HCT116 (cell line): ENCODE data around the gene ORC3. TPM values are rescaled to one million over a fixed set of nuclear protein-coding genes. Genes with fewer than 3 reads are reported as not detected.
"Not testable (repeated sequence)": the region's sequence is repeated elsewhere in the genome, so short reads cannot be mapped to it uniquely, and the experiment has no call there.

Experiments
- ATAC-seq: fragments of 200-7000 bp; cut with Tn5 transposase; 2 replicates; pipeline ENCODE4 v1.9.1; 2020; ENCODE audit warnings: mild to moderate bottlenecking, moderate library complexity
- BruUV-seq: library from RNA; stranded (reverse); fragments of 400-500 nt; replicated peaks from 2 replicates; lab custom pipeline; 2021; lab: Mats Ljungman, UMichigan
- CTCF ChIA-PET: fragments of 300-600 bp; sonication (Branson Sonifier 250); formaldehyde crosslinking; loops from one replicate; lab custom pipeline; 2021; ENCODE audit warnings: antibody characterized with exemption; lab: Charles Lee
- POLR2A ChIA-PET: fragments of 300-600, 350-600 bp; sonication (Branson Sonifier 250); formaldehyde crosslinking; loops from one replicate; lab custom pipeline; 2021; ENCODE audit warnings: antibody characterized with exemption; lab: Charles Lee
- RAD21 ChIA-PET, 2 experiments: fragments of 300-600 bp; sonication (Branson Sonifier 250); formaldehyde crosslinking; loops; one replicate each; lab custom pipeline; 2023; ENCODE audit warnings: low total read pairs in 2 of 2; ENCODE audit not compliant: uncharacterized antibody in 2 of 2, unreplicated experiment in 2 of 2, low non-redundant PET in 1 of 2; lab: Charles Lee
- DNase-seq: peaks from one replicate; pipeline ENCODE4 v3.0.0-alpha.2; 2010; ENCODE audit warnings: low read depth, low spot score
- H2AFZ ChIP-seq: fragments of 200-600 bp; shearing (Covaris generic), sonication (generic); 2 replicates; pipeline ENCODE4 v1.6.1; 2017; ENCODE audit warnings: low read depth, mixed run types, mixed read lengths, antibody characterized with exemption, low read length; ENCODE audit not compliant: poor library complexity, severe bottlenecking
- H3K27ac ChIP-seq: 2 replicates; pipeline ENCODE4 v1.5.1; 2012; ENCODE audit warnings: low read depth, low read length
- H3K27me3 ChIP-seq: fragments of 200-600 bp; sonication (generic); 2 replicates; pipeline ENCODE4 v1.6.1; 2016; ENCODE audit warnings: mixed run types, low read length, mixed read lengths; ENCODE audit not compliant: insufficient read depth
- H3K36me3 ChIP-seq, 2 experiments: fragments of 200-500 bp in 1 of 2; fragments of 200-600 bp in 1 of 2; sonication (Bioruptor generic) in 1 of 2; sonication (generic) in 1 of 2; 2 replicates each; pipeline versions ENCODE4 v1.5.1 to v1.6.1; 2014 to 2016; ENCODE audit warnings: low read length in 2 of 2, inconsistent platforms in 1 of 2, mixed read lengths in 1 of 2, mixed run types in 1 of 2; ENCODE audit not compliant: insufficient read depth in 2 of 2, control insufficient read depth in 1 of 2
- H3K4me1 ChIP-seq, 2 experiments: fragments of 200-600 bp in 1 of 2; sonication (generic) in 1 of 2; 2 replicates each; pipeline versions ENCODE4 v1.5.1 to v1.6.1; 2012 to 2017; ENCODE audit warnings: low read length in 2 of 2, inconsistent platforms in 1 of 2, mild to moderate bottlenecking in 1 of 2, mixed read lengths in 1 of 2, mixed run types in 1 of 2, moderate library complexity in 1 of 2; ENCODE audit not compliant: insufficient read depth in 2 of 2, control insufficient read depth in 1 of 2
- H3K4me2 ChIP-seq: fragments of 200-600 bp; sonication (generic); 2 replicates; pipeline ENCODE4 v1.6.1; 2017; ENCODE audit warnings: mixed run types, low read length, mixed read lengths
- H3K4me3 ChIP-seq, 2 experiments: fragments of 200-600 bp in 1 of 2; sonication (generic) in 1 of 2; replicated peaks in 1 of 2; 2 replicates each; pipeline ENCODE4 v1.5.1; 2011 to 2016; ENCODE audit warnings: low read length in 2 of 2, control low read depth in 1 of 2, low read depth in 1 of 2, mild to moderate bottlenecking in 1 of 2, mixed read lengths in 1 of 2, mixed run types in 1 of 2
- H3K79me2 ChIP-seq: fragments of 200-600 bp; sonication (generic); 2 replicates; pipeline ENCODE4 v1.6.1; 2017; ENCODE audit warnings: mild to moderate bottlenecking, mixed run types, low read length, moderate library complexity, mixed read lengths; ENCODE audit not compliant: insufficient read depth
- H3K9ac ChIP-seq: fragments of 200-600 bp; sonication (generic); 2 replicates; pipeline ENCODE4 v1.6.1; 2016; ENCODE audit warnings: low read length, mixed read lengths
- H3K9me2 ChIP-seq: fragments of 200-600 bp; sonication (generic), shearing (Covaris generic); 2 replicates; pipeline ENCODE4 v1.6.1; 2017; ENCODE audit warnings: mixed run types, mild to moderate bottlenecking, moderate library complexity; ENCODE audit not compliant: insufficient read depth
- H3K9me3 ChIP-seq, 2 experiments: fragments of 200-500 bp in 1 of 2; fragments of 200-600 bp in 1 of 2; sonication (Bioruptor generic) in 1 of 2; sonication (generic) in 1 of 2; 2 replicates each; pipeline ENCODE4 v1.6.1; 2014 to 2017; ENCODE audit warnings: low read length in 2 of 2, mixed read lengths in 2 of 2, inconsistent platforms in 1 of 2, low read depth in 1 of 2, mild to moderate bottlenecking in 1 of 2, mixed run types in 1 of 2, moderate library complexity in 1 of 2; ENCODE audit not compliant: control insufficient read depth in 1 of 2, insufficient read depth in 1 of 2
- H4K20me1 ChIP-seq: fragments of 200-600 bp; sonication (generic), shearing (Covaris generic); 2 replicates; pipeline ENCODE4 v1.6.1; 2017; ENCODE audit warnings: mixed run types, mild to moderate bottlenecking, moderate library complexity; ENCODE audit not compliant: insufficient read depth
- CEBPB ChIP-seq: IDR thresholded peaks from 2 replicates; pipeline ENCODE4 v1.6.1; 2012; ENCODE audit warnings: low read depth
- intact Hi-C: fragments of 100-400 bp; cut with micrococcal nuclease; formaldehyde crosslinking; loops from 2 replicates; pipeline ENCODE4 v1.10.0; 2022
- total RNA-seq: library from RNA; stranded (reverse); gene quantifications from one replicate; pipeline ENCODE4 v1.2.1, GENCODE V29; 2021; ENCODE audit not compliant: unreplicated experiment

Gene ORC3
- total RNA-seq, 1 experiment from 2014 or later = 34.2 TPM

- CTCF ChIA-PET, POLR2A ChIA-PET: not testable (repeated sequence)
These were observed 106.9 kb downstream of the ORC3 start for GRCh38 chr6:87696817-87697216.

GRCh38 chr6:87697581-87698546 lies 107.9 kb downstream of the ORC3 start:
- peaks cover 7 to 16% of the 10 kb centered on the region in 2 experiments for H3K4me1 ChIP-seq
- peaks cover 89% of the 10 kb centered on the region for H3K79me2 ChIP-seq
- no peak overlapping the region for H3K9ac ChIP-seq
- DNase-seq = no peak
- RAD21 ChIA-PET = no interaction called here
- no peak overlapping the region for H3K4me2 ChIP-seq
- H3K9me2 ChIP-seq = no peaks in the 10 kb centered on the region
- H3K27me3 ChIP-seq = no peaks in the 10 kb centered on the region
- no peak overlapping the region for H2AFZ ChIP-seq
- H3K9me3 ChIP-seq = no peaks in the 10 kb centered on the region
- POLR2A ChIA-PET = interaction anchor here (1.1 kb wide), 1 partner anchor 13 kb away, joined by 3 read pairs; no protein-coding TSS in a partner anchor
- no TSS peak for BruUV-seq
- H4K20me1 ChIP-seq = peaks cover 39% of the 10 kb centered on the region; the same call in 1 of the 2 replicates
- intact Hi-C loops = no loop called here
- no peak overlapping the region for H3K4me3 ChIP-seq
- no peak overlapping the region for H3K27ac ChIP-seq
- TF ChIP-seq CEBPB = no peak
- TF ChIP-seq, all 23 proteins: peak for 0
- CTCF ChIA-PET = no interaction called here
- peaks cover 5 to 8% of the 10 kb centered on the region in 2 experiments; a peak in 2 of 4 replicates for H3K36me3 ChIP-seq
- ATAC-seq = no peak

More at GRCh38 chr6:87696817-87697216, 106.9 kb downstream of the ORC3 start:
- Histone ChIP-seq H3K4me1 (peaks cover 7 to 13% of the 10 kb centered on the region in 2 experiments), H3K79me2 (peaks cover 97% of the 10 kb centered on the region), H4K20me1 (peaks cover 39% of the 10 kb centered on the region; the same call in 1 of the 2 replicates)
- H3K27me3 ChIP-seq, H3K4me3 ChIP-seq, intact Hi-C loops, H3K9me2 ChIP-seq, H3K27ac ChIP-seq, RAD21 ChIA-PET, DNase-seq, H3K4me2 ChIP-seq, BruUV-seq, H3K36me3 ChIP-seq, H2AFZ ChIP-seq, ATAC-seq, H3K9me3 ChIP-seq, H3K9ac ChIP-seq: not testable (repeated sequence)
